ENCODE results near the gene PHF2.

DNA sequence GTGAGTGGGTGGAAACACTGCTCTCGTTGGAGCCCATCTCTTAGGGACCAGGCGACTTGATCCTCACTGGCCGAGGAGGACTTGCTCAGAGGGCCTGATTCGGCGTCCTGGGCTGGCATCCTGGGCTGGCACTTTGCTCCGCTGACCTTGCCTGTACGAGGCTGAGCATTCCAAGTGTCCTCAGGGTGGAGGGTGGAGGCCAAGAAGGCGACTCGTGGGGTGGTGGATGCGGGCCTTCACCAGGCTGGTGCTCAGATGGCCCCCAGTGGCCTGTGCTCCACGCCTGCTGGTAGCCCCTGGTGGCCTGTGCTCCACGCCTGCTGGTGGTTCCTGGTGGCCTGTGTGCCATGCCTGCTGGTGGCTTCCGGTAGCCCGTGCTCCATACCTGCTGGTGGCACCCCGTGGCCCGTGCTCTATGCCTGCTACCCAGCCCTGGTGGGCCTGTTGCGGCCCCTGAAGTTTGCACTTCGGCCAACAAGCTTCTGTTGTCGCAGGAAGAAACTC lies 42.9 kb downstream of the PHF2 start:
- TF ChIP-seq, protein P1, sequence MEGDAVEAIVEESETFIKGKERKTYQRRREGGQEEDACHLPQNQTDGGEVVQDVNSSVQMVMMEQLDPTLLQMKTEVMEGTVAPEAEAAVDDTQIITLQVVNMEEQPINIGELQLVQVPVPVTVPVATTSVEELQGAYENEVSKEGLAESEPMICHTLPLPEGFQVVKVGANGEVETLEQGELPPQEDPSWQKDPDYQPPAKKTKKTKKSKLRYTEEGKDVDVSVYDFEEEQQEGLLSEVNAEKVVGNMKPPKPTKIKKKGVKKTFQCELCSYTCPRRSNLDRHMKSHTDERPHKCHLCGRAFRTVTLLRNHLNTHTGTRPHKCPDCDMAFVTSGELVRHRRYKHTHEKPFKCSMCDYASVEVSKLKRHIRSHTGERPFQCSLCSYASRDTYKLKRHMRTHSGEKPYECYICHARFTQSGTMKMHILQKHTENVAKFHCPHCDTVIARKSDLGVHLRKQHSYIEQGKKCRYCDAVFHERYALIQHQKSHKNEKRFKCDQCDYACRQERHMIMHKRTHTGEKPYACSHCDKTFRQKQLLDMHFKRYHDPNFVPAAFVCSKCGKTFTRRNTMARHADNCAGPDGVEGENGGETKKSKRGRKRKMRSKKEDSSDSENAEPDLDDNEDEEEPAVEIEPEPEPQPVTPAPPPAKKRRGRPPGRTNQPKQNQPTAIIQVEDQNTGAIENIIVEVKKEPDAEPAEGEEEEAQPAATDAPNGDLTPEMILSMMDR (conservative IDR thresholded peaks at IDR 0.05; ENCODE audit: low read length): no peak
- no peak for TF ChIP-seq EZH2phosphoT487 (IDR thresholded peaks at IDR 0.05; ENCODE audit: borderline replicate concordance, low read depth, low read length)
